Hippocampal formation (tissue), 2 donors: ENCODE data around the gene NAT9.

Experiments used
- DNase-seq, 2 donors: peaks; one replicate each; lab custom pipeline; 2025; lab: John Stamatoyannopoulos, UW

The NAT9 gene

DNA sequence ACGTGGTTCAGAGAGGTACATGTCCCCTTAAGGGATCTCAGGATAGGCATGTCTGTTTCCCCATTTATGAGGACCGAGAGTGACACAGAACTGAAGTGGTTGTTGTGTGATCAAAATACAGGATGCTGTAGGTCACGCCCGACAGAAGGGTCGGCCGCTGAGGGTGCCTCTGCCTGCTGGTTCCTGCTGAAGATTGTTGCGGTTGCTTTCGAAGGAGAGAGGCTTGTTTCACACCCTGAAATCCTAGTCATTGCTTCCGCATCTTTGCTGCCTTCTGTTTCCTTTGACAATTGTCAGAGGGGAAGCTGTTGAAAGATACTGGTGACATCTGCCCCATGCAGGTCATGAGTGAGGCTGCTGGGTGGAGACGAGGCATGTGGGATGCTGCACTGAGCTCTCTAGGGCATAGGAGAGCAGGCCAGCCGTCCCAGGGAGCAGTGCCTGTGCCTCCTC, 3.8 kb upstream of the NAT9 start:
- peak; percentile 30 to 31 for DNase-seq

DNA sequence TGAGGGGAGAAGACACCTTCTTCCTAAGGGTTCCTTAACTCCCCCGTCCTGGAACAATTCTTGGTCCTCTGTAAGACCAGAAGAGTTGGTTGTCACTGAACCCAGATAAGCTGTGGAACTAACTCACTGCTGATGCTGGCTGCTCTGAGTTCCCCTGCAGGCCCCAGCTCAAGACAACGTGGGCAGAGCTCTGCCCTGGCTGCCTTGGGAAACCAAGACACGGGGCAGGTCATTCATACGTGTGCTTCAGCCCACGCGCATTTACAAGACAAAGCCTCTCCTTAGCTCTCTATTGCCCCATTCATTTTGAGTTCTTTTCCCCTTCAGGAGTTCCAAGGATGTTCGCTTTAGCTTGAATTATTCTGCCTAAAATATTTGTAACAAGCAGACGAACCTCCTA, 3.4 kb upstream of the NAT9 start:
- DNase-seq, result no peak

DNA sequence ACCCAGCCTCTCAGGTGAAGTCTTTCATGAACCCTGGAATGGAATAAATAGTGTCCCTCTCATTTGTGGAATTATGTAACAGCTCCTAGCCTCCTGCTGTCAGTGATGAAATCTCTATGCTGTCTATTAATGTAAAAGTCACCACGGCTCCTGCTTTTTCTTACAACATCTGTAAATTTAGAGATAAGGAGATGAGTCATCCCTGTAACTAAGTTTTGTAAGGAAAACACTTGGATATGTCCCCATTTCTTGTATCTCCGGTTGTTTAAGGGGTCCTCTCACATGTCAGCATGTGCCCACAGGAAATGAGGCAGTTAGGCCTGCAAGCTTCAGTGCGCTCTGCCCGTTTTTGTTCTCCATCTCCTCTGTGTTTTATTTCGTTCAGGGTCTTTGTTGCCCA, 2.8 kb upstream of the NAT9 start:
- no peak for DNase-seq

DNA sequence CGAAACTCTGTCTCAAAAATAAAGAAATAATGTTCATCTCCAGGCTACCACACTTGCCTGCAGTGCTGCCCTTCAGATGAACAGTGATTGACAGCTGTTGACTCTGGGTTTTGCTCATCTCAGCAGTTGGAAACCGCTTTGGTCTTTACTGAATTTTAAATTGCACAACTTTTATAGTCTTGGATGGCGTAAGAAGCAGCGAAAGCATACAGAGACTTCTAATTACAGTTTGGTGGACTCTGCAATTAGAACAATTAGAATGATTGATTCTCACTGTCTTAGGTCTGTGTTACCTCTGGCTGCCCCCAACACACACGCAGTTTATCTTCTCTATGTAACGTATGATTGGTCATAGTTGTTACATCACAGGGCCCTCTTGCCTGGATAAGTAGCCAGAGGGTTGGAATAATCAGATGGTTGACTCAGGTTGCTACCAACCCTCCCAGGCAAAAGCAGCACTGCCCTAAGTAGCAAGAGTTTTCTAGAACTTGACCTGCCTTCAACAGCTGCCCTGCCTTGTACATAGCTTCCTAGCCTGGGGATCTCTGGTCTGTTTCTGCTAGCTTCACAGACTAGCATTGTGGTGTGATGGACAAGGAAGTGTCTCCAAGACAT, 1.9 kb upstream of the NAT9 start:
- DNase-seq, result no peak

DNA sequence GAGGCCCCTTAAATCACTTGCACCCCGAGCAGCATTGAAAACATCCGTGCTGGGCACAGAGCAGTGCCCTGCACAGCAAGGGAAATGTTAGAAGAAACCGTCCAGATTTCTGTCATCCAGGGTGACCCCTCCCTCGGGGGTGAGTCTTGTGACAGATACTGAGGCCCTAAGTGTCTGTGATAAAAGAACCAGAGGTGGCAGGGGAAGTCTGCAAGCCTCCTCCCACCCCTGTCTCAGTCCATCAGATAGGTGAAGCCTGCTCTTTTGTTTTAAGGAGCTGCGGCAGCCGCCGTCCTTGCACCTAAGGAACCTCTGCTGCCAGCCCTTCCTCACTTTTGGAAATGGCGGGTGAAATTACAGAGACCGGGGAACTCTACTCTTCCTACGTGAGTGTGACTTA, 845 bp upstream of the NAT9 start:
- DNase-seq, result no peak

DNA sequence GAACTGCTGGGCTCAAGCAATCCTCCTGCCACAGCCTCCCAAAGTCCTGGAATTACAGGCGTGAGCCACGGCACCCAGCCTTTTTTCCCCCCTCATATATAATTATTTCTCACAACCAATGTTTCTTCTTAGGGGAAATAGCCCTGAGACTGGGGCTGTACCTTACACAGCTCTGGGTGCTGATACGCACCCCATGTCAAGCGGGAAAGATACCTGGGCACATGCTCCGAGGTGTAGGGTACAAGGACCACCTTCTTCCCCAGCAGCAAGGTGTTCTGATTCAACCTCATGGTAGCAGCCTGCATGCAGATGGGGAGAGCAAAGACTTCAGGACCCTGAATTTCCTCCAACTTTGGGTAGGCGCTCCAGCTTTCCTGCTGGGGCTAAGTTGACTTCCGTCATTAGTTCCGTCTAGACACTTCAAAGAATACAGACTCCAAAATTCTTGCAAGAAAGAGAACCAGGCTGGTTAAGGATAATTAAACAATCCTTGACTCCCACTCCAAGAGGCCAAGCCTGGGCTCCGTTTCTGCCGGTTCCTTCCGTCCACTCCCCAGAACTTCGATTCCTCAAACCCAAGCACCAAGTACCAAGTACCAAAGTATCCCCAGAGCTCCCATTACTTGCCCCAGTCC, 619 bp downstream of the NAT9 start:
- no peak for DNase-seq

DNA sequence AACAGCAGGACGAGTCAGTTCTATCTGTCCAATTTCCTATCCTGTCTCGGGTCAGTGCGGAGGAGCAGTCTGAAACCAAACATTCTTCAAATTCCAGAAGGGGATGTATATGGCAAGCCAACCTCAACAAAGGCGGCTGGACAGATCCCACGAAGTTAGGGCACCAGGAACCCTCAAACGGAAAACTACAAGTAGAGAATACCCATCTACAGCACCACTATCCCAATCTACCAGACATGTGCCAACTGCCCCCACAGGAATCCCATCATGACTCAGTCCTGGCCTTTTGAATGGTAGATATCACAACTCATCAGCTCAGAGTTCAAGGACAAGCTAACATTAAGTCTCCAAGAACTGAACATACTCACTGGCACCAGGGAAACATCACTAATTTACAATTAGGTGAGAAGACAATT, 2.3 kb downstream of the NAT9 start:
- no peak for DNase-seq

DNA sequence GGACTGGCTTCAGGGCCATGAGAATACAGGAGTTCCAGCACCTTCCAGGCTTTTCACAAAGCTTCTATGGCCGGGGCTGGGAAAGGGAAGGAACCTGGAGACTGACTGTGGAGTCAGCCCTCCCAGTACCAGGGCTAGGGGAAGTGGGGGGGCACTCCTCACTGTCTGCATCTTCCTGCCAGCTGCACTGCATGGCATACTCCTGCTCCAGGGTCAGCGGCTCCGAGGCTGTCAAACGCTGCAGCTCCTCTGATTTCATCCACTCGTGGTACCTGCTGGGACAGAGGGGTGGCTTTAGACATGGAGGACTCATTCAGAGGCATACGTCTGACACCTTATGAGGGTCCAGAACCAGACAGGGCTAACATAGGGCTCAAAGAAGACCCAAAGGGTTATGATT, 2.7 kb downstream of the NAT9 start:
- DNase-seq, result no peak

DNA sequence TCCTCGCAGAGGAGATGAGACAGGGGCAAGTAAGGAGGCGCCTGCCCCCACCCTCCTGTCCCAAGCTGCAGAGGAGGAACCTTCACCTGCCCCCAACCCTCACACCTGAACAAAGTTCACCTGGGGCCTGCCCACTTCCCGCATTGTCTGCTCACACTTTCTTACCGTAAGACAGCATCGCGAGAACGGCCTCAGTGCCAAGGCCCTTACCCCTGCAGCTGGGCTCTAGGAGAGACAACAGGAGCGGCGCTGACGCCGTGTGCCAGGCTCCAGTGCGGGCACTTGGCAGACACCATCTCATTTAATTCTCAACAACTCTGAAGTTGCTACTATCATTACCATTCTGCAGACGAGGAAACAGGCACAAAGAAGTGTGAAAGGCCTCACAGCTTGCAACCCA, 4.1 kb downstream of the NAT9 start:
- DNase-seq, result no peak

DNA sequence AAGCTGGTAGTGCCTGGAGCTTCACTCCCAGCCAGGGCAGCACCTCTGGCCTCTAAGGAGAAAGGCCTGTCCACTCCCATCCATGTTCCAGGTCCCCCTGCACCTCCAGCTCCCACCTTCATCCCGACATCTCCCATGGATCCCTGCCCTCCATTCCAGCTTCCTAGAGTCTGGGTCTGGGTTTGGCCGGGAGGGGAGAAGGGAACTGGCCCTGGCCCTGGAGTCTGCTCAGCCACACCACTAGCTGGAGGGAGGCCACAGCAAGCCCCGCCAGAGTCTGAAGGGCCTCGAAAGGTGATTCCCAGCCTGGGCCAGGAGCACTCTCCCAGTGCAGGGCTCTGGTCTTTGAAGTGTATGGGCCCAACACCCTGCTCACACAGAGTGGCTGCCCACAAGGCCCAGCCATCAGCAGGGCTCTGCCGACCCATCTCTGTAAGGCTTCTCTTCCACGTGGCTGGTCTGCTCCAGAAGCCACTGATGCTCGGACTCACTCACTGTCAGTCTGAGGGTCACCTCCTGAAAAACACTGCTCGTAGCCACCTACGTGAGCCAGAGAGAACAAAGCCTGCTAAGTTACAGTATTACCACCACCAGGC, 4.7 kb downstream of the NAT9 start:
- no peak for DNase-seq

DNA sequence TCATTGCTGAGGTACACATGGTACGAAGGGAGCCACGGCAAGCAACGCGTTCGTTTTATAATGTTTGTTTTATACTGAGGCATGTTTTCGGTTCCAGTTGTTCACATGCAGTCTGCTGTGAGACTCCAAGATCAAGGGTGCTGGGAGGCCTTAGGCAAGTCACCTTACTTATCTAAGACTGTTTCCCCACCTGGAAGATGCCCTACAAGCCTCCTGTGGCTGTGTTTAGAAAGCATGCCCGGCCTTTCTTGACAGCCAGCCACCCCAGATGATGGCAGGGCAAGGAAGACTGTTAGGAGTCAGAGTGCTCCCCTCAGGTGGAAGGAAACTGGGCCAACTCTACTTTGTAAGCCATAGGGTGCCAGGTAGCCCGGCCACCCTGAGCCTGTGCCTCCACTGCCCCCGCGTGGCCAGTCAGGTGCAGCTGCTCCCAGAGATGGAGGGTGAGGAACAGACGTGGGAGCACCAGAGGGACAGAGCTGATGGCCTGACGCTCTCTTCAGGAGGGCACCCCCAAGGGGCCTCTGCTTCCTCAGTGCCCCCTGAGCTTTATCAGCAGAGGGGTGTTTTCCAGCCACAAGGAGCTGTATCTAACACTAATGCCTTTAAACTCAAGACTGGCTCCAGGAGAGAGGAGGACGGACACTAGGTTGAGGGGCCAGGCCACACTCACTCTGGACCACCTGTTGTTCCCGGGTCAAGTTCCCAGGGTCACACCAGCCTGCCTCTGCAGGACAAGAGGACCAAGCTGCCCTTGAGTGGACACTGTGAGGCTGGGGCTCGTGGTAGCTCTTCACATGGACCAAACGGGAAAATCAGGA, 5.4 kb downstream of the NAT9 start:
- peak in 1 of 2 donors; percentile 40 for DNase-seq

DNA sequence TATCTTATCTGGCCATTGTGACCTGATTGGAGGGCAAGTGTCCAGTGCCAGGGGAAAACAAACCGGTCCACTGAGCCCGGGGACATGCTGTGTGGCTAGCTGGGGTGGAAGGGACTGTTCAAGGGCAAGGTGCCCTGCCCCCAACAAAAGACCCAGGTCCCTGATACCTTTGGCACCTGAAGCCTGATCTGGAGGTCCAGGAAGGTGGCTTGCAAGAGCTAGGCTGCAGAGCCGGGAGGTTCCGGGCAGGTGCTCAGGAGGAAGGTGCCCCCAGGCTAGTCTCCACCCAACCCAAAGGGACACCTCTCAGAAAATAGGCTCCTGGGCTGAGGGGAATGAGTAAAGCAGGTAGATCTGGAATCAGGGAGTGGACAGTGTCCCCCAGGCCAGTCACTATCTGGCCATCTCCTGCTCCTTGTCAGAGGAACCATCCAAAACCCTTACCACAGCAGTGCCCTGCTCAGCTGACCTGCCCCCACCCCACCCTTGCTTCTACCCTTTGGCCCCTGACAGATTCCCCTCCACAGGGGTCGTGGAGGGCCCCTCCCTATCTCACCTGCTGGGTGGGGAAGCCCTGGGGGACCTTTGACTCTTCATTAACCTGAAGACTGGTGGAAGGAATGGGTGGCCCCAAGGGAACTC, 6.2 kb downstream of the NAT9 start:
- DNase-seq, result no peak

DNA sequence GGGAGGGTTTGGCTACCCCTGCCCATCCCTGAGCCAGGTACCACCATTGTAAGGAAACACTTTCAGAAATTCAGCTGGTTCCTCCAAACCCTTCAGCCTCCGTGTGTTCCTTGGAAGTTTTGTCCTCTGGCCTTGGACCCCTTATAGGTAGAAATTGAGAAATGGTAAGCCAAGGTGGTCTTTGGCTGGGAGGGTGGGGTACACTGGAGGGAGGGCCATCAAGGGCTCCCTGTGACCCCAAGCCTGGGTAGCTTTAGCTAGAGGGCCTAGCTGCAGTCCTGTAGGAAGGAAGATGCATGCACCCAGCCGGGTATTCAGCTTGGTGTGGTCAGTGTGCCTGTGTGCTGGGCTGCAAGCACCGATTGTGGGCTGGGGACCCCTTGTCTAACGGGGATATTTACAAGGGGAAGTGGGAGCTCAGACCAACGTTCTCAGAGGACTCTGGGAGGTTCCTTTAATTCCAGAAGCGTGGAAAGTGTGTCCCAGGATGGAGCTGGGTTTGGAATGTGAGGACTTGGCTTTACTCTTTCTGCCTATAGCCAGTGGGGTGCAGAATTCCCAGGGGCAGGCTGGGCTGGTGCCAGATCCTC, 6.8 kb downstream of the NAT9 start:
- no peak for DNase-seq

DNA sequence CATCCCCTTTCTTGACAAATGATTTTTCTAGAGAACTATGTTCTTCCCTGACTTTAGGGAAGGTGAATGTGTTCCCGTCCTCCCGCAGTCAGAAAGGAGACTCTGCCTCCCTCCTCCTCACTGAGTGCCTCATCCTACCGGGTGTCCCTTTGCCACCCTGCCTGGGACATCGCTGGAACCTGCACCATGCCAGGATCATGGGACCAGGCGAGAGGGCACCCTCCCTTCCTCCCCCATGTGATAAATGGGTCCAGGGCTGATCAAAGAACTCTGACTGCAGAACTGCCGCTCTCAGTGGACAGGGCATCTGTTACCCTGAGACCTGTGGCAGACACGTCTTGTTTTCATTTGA, 7.4 kb downstream of the NAT9 start:
- no peak for DNase-seq

DNA sequence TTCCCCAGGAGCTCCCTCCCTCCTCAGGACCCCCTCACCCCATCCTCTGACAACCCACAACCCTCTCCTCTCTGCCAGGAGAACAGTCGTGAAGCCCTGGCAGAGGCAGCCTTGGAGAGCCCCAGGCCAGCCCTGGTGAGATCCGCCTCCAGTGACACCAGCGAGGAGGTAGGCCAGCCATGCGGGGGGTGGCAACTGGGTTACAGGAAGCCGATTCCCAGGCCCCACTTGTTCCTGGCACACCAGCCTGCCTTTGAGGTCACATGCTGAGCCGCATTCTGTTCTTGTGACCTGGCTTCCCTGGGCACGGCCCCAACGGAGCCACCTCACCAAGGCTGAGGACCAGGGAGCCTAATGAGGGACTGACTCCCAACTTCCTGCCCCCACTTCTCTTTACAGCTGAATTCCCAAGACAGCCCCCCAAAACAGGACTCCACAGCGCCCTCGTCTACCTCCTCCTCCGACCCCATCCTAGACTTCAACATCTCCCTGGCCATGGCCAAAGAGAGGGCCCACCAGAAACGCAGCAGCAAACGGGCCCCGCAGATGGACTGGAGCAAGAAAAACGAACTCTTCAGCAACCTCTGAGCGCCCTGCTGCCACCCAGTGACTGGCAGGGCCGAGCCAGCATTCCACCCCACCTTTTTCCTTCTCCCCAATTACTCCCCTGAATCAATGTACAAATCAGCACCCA, 7.9 kb downstream of the NAT9 start:
- DNase-seq, result peak in 1 of 2 donors; percentile 39

DNA sequence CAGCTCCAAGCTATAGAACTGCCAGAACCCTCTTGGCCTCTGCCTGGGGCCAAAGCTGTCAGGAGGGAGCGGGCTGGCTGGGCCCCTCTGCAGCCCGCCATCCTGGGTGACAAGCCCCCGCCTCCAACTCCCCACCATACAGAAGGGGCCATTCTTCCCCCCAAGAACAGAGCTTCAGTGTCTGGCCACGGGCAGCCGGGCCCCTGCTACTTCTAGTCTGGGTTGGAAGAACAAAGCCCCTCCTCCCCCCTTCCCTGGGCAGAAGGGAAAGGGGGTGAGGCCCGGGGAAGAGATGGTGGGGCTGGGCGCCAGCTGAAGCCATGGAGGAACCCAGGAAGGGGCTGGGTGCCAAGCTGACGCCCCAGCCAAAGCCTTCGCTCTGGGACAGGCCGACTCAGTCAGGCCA, 9.0 kb downstream of the NAT9 start:
- peak; percentile 84 to 97 for DNase-seq

DNA sequence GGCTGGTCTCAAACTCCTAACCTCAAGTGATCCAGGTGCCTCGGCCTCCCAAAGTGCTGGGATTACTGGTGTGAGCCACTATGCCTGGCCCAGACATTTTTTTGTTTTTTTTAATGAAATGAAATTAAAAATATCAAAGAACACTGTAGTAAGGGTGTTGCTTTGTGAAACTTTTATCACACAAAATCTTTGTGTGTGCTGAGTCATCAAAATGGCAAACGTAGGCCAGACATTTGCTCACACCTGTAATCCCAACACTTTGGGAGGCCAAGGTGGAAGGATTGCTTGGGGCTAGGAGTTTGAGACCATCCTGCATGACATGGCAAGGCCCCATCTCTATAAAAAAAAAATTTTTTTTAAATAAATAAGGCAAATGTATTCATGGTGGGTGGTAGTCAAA, 9.7 kb downstream of the NAT9 start:
- DNase-seq, result no peak

DNA sequence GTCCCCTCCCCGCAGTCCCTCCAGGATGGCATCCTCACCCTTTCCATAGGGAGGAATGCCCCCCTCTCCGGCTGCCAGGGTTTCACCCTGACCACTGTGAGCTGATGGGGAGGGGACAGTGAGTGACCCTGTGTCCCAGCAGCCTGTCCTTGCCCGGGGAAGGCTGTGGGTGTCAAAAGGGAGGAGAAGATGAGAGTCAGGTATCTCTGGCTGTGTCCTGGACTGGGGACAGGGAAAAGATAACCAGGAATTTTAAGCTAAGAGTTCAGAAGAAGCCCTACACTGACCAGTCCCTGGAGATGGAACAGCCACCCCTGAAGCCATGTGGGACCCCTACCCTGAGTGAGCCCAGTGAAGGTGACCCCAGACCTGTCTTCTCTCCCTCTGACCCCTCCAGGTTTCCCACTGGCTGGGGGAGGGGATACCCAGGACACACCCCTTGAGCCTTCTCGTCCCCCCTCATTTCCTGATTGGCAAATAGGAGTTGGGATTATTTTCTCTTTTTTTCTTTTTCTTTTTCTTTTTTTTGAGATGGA, 11.3 kb downstream of the NAT9 start:
- no peak for DNase-seq

DNA sequence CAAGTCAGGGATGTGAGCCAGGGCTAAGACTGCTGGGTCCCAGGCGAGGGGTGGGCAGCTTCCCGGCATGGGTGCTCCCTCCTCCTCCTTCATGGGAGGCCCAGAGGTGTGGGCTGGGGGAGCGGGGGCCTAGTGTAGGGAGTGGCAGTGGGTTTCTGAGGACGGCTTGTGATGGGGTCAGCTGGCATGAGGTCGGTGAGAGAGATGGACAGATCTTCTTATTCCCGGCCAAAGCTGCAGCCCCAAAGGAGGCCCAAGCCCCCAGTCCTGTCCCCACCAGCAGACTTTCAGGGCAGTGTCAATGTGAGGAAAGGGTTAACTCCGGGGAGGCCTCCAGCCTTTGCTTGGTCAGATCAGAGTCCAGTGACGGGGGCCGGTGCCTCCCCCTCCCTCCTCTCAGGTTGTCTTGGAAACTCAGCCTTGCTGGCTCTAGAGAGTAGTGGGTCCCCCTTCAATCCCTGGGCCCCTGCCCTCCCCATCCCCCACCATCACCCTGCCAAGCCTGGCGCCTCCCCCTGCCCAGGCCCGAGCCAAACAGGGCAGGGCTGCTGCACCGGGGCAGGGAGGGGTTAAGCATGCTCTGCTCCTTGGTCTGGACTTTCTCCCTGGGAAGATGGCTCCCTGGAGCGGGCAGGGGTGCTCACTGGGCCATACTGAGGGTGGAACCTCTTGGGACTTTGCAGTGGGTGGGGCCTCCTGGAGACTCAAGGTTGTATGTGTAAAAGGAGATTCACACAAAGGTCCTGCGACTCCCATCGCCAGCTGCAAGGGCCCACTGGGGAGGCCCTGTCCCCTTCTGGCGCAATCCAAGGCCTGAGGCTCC, 12.4 kb downstream of the NAT9 start:
- DNase-seq, result peak; percentile 21 to 31

DNA sequence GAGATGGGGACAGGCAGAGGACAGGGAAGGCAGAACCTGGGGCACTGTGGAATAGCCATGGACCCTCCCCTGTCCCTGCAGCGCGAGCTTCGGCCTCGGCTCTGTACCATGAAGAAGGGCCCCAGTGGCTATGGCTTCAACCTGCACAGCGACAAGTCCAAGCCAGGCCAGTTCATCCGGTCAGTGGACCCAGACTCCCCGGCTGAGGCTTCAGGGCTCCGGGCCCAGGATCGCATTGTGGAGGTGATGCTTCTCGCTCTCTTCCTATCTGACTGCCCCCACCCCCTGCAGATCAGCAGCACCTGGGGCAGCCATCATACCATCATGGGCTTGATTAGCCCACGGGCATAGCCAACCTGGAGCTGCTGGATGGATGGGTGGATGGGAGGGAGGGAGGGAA, 14.2 kb downstream of the NAT9 start:
- no peak for DNase-seq
